RPMI7951 (cell line): Measurements from ENCODE around the gene TLR10. TPM values are rescaled to one million over a fixed set of nuclear protein-coding genes. Genes with fewer than 3 reads are reported as not detected.

Experiments
- DNase-seq: peaks from one replicate; pipeline ENCODE4 v3.0.0-alpha.2; 2012; ENCODE audit warnings: low read depth
- total RNA-seq: library from RNA; depleted of rRNA; stranded (reverse); fragments of >200 nt; shearing (Covaris generic); gene quantifications from 2 replicates; pipeline ENCODE4 v1.2.3, GENCODE V29; 2014

Gene TLR10
- total RNA-seq, 1 experiment from 2014 or later: not detected

DNA sequence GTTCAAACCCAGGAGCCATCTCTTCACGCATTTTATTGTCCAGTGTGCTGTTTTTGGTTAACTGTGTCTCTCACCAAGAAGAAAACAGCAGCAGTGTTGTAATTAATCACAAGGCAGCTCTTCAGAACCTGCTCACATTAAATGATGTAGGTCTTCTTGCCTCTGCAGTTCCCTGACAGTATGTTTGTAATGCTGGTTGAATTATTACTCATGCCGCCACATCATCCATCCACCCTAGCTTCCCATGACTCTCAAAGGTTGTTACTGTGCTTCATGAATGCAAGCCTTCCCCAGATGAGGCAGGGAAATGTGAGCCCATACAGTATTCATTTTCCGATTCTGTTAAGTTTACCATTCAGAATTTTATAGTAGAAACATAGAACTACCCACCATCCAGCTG, 17.4 kb downstream of the TLR10 start:
- no peak for DNase-seq

DNA sequence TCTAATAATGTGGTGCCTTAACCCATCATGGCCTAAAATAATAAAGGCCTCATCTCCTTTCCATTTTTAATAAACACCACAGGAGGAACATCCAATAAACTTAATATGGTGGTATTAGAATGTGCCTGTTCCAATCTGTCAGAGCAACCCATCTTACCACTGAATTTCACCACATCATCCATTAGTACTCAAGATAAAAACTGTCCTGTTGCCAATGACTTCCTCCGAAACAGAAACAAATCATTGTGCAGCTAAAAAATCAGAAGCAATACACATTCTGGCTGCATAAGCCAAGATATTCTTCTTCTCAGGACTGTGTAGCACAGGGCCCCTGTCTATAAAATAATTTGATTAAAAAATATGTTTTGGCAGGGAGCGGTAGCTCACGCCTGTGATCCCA, 18.5 kb downstream of the TLR10 start:
- no peak for DNase-seq

DNA sequence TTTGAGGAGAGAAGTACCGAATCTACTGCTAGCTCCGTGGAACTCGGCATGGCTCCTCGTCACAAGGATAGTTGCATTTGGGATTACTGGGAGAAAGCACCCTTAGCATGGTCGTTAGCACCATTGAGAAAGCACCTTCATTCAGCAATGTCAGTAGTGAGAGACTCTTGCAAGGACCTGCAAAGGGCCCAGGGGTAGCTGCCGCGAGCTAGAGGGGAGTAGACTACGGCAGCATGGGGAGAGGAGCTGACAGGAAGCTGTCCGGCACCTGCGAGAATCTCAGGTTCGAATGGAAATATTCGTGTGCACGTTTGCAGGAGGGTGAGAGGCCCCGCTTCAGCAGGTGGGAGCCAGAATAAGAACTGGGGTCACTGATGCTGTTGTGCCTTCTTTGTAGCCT, 20.2 kb downstream of the TLR10 start:
- DNase-seq: no peak

DNA sequence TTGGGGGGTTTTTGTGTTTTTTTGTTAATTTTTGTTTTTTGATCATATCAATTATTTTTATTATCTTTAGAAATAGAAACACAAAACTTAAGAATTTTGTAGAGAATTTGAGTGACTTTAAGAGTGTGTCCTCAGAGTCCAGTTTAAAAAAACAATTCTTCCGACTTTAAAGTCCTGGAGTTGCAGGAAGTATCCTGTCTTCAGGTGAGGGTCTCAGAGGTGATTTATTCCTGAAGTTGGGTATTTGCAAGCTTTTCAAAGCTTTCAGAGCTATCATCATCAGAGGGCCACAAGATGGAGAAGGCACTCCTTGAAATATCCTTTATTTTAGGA, 23.0 kb downstream of the TLR10 start:
- no peak for DNase-seq

DNA sequence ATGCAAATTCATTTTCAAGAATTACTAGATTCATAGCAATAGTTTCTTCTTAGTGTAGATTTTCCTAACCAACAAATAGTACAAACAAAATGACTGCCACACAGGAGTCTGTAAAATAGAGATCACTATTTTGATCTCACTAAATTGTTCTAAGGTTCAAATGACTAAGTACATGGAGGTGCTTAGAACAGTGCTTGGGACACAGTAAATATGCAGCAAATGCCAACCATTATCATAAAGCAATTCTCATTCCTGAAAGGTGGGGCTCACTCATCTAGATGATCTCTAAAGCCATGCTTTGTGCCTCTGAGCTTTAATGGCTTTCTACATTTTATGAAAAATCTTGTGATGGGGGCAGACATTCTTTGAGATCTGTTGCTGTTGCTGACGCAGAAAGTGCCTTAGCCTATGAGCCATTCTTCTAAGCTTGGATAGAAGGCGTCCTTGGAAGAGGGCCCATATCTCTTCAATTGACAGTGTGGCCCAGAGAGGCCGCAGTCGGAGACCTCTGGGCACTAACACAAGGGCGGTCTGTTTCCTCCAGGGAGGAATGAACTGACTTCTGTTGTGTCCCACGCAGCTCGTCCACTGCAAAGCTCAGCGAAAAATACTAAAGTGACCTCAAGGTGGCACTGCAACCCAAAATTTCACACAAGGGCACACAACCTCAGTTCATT, 23.5 kb downstream of the TLR10 start:
- peak; percentile 70 for DNase-seq

DNA sequence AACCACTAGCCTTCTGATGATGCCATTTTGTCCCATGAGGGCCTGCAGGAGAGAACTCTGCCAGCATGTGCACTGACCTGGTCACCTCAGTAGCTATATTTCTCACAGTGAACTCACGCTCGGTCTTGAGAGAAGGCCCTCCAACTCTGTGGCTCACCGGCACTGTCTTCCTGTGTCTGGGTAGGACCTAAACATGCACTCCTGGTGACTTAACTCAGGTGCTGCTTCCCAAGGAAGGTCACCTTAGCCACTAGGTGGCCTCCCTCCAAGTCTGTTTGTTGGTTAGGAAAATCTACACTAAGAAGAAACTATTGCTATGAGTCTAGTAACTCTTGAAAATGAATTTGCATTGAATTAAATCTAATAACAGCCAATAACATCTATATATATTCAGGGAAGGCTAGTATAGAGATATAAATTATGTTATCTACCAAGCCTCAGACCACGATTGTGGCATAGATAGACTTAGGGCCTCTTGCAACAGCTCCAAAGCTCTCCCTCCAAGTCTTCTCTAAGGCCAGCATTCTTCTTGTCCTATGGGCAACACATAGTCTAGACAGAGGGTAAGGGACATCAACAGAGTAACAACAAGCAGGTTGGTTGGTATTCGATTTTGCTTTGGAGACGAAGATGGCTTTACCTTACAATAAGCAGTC, 24.7 kb downstream of the TLR10 start:
- DNase-seq: no peak

DNA sequence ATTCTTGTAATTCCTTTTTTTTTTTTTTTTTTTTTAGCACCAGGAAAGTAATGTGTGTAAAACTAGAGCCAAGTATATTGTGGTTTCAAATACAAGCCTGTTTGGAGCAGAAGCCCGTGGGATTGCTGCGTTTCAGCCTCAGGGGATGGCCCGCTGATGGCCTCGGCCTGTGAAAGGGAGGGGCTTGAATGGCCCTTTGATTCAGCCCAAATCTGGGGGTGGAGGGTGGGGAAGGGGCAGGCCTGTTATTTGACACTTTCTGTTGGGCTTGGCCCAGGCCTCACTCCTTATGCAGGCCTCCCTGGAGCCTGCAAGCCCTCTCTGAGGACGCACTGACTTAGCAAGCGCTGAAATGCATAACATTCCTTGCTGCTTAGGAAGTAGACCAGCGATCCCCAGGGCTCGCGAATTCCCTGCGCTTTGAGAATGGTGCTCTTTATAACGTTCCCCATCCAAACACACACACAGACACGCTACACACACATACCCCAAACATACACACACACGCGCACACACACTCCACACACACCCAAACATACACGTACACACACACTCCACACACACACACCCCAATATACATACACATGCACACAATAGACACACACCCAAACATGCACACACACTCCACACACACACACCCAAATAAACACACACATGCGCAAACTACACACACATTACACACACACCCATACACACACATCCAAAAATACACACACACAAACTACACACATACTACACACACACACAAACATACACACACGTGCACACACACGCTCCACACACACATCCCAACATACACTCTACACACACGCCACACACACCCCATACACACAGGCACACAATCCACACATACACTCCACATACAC, 29.6 kb downstream of the TLR10 start:
- DNase-seq: peak; percentile 98

DNA sequence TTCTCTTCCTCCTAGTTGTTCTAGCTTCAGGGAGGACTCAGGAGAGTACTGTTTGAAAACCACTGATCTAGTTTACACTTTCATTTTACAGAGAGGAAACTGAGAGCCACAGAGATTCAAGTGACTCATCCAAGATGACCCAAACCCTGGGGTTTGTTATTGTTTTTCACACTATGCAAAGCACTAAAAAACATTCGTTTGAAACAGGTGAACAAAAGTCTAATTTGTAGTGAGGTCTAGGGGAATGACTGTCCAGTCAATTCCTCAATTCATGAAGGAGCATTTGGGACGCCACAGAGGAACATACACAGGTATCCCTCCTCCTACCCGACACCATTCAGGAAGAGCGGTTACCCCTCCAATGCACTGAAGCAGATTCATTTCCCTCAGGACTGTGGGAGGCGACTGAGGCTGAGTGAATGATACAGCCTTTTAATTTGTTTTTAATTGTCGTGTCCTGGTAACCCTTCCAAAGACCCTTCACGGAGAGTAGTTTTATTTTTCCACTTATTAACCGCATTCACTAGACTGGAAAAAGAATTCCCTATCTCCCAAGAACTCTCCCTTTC, 30.3 kb downstream of the TLR10 start:
- peak; percentile 62 for DNase-seq

DNA sequence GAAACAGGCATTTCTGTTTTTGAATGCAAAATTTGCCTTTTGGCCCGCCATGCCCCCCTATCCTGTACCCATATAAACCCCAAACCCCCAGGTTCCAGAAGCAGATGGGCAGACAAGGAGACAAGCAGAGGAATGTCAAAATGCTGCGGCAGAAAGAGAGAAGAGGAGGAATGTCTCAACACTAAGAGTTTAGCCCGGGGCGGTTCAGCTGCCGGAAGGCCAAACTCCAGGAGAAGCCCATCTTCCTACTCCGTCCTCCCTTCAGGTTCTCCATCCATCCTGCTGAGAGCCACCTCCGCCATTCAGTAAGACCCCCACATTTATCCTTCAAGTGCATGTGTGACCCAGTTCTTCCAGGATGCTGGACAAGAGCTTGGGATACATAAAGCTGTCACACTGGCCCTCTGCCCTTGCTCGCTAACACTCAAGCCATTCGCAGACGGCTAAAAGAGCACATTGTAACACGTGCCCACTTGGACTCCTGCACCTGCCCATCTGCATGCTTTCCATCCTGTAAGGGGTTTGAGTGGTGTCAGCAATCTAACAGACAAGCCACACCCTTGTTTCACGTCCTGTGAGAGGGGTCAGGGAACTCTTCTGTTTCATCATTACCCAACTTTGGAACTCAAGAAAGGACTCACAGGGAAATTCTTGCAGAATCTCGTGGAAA, 31.3 kb downstream of the TLR10 start:
- DNase-seq: no peak

DNA sequence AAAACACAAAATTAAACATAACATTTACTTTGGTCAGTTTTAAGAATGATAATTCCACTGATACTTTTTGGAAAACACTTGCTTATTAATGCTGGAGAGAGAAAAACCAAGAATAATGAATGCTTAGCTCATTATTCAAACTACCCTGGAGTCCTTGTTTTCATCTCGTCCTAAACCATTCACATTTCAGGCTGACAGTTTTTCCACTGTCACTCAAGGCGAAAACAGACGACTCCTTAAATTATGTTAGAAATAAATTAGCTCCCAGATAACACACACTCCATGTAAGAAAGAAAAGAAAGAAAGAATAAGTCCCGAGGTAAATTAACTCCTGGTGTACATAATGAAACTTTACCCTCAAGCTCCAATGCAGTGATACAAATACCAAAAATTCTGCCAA, 33.5 kb downstream of the TLR10 start:
- no peak for DNase-seq

DNA sequence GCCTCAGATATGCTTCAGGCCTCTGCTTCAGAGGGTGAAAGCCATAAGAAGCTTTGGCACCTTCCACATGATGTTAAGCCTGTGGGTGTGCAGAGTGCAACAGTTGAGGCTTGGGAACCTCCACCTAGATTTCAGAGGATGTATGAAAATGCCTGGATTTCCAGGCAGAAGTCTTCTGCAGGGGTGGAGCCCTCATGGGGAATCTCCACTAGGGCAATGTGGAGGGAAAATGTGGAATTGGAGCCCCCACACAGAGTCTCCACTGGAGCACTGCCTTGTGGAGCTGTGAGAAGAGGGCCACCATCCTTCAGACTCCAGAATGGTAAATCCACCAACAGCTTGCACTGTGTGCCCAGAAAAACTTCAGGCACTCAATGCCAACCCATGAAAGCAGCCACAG, 35.2 kb downstream of the TLR10 start:
- DNase-seq: no peak

DNA sequence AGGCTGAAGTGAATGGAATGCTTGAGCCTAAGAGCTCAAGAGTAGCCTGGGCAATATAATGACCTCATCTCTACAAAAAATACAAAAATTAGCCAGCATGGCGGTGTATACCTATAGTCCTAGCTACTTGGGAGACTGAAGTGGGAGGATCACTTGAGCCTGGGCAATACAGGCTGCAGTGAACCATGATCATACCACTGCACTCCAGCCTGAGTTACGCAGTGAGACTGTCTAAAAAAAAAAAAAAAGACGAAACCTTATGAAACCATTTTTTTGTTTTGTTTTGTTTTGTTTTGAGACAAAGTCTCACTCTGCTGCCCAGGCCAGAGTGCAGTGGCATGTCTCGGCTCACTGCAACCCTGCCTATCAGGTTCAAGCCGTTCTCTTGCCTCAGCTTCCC, 36.9 kb downstream of the TLR10 start:
- DNase-seq: no peak

DNA sequence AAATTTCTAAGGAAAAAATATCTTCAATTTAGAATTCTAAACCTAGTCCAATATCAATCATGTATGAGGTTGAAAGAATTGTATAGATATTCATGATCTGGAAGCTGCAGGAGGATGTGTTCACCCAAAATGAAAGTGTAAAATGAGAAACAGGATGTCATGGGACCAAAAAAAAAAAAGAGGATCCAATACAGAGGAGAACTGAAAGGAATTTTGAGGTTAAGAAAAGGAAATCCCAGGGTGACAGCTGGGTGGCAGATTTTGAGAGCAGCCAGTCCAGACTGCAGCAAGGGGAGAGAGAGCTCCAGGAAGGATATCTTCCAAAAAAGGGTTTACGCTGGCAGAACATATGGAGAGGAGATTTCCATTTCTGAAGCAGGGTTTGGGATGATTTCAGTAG, 38.9 kb downstream of the TLR10 start:
- peak; percentile 64 for DNase-seq

DNA sequence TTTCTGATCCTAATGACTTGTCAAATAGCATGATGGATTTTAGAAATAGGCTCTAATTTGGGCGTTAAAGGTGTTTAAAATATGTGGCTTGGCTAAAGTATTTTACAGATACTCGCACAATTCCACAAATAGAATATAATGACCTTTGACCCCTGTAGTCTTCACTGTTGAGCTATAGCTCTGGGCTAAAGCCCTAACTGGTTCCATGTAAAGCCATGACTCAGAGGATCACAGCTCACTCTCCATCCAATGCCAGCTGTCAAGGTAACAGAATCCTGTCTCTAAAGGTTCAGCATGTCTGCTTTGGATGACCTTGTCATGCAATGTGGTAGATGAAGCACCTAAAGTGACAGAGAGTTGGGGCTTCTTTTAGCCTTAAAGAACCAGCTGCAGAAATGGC, 42.5 kb downstream of the TLR10 start:
- DNase-seq: peak; percentile 46

DNA sequence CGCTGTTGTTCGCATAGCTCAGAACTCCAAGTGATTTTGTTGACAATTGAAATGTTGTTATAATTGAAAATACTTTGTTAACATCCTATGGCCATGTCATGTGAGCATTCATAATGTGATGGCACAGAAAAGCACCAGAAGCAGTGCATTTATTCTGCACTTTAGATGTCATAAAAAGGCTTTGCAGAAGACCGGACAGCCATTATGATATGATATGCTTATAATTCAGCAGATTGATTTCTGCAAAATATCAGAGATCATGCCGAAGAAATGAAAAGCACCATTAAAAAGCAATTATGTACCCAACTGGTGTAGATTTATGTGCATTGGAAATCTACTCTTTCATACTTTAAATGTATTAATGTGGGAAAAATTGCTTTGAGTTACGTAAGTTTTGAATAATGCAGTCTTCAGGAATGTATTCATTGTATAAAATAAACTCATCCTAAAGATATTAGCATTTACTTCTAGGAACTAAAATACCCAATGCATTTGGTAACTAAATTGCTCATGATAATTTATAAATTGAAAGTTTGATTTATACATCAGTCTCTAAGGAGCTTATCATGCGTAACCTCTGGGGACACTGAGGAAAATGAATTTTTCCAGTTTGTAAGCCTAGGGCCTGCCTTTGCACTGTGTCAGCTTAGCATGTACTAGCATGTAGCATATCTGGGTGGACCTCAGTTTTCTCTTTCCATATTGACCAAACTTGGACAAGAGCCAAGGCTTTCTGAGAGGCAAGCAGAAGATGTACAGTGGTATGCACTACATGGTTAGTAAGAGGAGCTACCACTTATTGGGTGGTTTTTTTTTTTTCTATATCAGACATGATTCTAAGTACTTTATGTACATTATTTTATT, 43.6 kb downstream of the TLR10 start:
- no peak for DNase-seq

DNA sequence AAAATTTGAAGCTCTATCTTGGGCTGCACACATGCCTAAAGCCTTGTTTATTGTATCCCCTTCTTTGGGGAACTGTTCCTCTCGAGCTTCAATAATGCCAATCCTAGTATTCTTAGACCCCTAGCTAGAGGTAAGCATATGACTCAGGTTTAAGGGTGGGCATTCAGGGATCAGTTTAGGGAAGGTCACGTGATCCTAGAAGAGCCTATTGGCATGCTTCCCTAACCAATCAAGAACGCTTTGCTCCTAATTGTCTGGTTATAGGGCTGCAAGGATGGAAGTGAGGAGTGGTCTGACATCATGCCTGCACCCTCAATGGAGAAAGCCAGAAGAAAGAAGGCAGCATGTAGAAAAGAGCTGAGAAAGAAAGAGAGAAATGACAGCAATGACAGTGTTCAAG, 46.9 kb downstream of the TLR10 start:
- DNase-seq: no peak

DNA sequence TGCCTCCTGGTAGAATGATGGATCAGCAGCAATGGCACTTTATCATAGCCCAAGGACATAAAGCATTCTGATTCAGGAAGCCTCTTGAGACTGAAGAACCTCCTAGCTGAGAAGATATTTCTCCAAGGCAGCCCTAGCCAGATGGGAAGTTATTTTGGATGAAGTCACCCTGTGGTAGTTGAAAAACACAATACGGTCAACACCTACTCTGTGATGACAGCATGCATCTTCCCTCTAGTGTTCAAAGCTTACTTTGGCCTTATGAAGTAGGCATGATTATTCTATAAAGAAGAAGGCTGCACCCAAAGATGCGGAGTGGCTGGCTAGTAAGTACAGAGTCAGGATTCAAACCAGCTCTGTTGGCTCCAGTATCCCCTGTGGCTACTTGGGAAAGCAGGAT, 47.9 kb downstream of the TLR10 start:
- DNase-seq: no peak

DNA sequence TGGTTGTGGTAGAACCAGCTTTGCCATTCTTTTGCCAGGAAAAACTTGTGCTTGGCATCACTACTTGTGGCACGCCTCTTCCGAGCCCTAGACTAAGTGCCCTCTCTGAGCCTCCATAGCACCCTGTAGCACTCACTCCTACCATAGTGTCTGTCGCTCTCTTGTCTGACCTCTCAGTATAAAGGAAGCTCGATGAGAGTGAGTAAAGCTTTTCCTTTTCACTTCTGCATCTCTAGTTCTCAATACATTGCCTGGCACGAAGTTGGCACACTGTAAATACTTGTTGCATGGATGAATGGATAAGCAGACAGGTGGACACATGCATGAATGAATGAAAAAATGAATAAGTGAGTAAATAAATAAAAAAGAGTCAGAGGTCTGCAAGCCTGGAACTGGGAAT, 48.3 kb downstream of the TLR10 start:
- DNase-seq: no peak

DNA sequence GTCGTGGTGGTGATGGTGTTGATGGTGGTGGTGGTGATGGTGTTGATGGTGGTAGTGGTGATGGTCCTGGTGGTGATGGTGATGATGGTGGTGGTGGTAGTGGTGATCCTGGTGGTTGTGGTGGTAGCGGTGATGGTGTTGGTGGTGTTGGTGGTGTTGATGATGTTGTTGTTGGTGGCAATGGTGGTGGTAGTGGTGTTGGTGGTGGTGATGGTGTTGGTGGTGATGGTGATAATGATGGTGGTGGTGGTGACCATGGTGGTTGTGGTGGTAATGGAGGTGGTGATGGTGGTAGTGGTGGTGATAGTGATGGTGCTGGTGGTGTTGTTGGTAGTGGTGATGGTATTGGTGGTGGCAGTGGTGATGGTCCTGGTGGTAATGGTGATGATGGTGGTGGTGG, 49.1 kb downstream of the TLR10 start:
- DNase-seq: no peak

DNA sequence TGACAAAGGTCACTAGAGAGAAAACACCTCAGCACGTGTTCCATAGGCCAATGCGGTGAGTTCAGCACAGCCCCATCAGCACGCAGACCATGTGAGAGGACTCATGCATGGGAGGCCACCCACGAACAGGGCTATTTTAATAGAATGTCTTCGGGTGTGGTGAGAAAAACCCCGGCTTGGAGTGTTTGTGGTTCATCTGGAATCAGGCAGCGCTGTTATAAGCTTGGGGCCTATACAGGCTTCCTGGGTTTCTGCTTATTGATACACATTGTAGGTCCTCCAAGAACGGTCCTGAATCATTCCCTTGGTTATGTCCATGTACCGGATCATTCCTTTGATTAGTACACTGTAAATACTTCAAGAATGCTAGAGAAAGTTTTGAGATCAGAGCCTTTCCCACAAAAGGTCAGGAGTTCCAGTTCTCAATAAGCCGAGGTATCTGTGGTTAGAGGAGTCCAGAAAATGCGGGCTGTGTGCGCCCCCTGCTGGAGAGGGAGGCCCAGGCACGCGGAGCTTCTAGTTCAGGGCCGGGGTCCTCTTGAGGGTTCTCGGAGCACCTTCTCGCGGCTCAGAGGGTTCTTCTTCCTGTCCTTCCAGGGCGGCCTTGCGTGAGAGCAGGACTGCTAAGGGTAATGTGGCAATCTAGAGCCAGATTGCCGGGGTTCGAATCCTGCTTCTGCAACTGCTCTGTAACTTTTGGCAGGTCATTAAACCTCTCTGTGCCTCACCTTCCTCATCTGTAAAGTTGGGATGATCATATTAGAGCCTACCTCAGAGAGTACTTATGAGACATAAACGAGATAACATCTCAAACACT, 51.8 kb downstream of the TLR10 start:
- DNase-seq: peak; percentile 66
